Astrocyte (in vitro differentiated cells and primary cell): ENCODE data around the gene MSANTD3.

Source experiments
- EZH2 ChIP-seq: IDR thresholded peaks from 2 replicates; pipeline ENCODE4 v1.6.1; 2012; ENCODE audit warnings: mild to moderate bottlenecking, low read length, inconsistent platforms; ENCODE audit not compliant: insufficient read depth
- TF ChIP-seq, protein P1 (sequence below): IDR thresholded peaks from 2 replicates; pipeline ENCODE4 v1.5.1; 2011; ENCODE audit warnings: low read depth, mild to moderate bottlenecking, inconsistent platforms, low read length, moderate library complexity; ENCODE audit not compliant: insufficient read depth

DNA sequence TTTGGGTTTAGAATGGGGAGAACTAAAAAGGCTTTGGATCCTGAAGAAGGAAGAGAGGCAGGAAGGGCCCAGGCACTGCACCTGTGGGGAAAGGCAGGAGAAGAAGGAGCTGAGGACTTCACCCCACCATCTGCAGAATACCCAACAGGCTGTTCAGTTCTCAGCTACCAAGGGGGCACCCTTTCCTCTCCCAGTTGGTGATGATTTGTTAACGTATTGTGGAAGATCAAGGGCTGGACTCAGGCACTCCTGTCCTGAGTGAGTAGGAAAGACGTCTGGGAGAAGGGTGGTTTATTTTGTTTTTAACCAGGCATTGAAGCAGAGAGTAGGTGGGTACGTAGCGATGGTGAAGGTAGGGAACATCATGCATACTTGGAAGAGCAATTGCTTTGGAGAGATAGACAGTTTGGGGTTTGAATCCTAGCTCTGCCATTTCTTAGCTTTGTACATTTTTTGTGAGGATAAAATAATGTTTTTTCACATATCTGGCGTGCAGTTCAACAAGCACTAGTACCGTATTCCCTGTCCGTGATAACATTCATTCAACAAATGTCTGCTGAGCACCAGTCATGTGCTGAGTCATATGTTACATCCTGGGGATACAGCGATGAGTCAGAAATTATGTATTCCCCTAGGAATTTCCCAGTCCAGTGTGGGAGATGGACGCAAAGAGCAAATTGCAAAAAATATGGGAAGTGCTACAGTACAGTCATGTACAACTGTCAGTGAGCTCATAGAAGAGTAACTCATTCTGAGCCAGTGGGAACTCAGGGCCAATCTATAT, 2.1 kb downstream of the MSANTD3 start:
- no peak for TF ChIP-seq EZH2
- TF ChIP-seq, protein P1, sequence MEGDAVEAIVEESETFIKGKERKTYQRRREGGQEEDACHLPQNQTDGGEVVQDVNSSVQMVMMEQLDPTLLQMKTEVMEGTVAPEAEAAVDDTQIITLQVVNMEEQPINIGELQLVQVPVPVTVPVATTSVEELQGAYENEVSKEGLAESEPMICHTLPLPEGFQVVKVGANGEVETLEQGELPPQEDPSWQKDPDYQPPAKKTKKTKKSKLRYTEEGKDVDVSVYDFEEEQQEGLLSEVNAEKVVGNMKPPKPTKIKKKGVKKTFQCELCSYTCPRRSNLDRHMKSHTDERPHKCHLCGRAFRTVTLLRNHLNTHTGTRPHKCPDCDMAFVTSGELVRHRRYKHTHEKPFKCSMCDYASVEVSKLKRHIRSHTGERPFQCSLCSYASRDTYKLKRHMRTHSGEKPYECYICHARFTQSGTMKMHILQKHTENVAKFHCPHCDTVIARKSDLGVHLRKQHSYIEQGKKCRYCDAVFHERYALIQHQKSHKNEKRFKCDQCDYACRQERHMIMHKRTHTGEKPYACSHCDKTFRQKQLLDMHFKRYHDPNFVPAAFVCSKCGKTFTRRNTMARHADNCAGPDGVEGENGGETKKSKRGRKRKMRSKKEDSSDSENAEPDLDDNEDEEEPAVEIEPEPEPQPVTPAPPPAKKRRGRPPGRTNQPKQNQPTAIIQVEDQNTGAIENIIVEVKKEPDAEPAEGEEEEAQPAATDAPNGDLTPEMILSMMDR: no peak
